ENCODE measurements around the gene DAO. TPM values are rescaled to one million over a fixed set of nuclear protein-coding genes. Genes with fewer than 3 reads are reported as not detected.

Gene DAO
- total and polyA plus RNA-seq, 2 of the 4 experiments (the other 2 are of a cell fraction) = not detected

DNA sequence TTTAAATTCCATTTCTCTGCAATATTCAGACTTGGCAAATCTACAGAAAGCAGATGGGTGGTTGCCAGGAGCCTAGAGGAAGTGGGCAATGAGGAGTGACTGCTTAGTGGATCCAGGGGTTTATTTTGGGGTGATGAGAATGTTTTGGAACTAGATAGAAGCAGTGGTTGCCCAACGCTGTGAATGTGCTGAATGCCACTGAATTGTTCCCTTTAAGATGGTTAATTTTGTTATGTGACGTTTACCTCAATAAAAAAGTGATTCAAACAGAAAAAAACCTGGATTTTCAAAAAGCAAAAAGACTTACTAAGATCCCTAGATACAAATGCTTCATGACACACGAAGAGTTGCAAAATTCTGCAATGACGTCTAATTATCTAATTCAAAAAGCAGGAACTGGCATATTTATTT lies 34.2 kb downstream of the DAO start:
- Histone ChIP-seq H3K56ac (ENCODE audit: extremely low read depth, insufficient read depth, low read length) (no peak overlapping the region), H4K91ac (ENCODE audit: insufficient read depth, low read depth, low read length) (no peak overlapping the region), H4K20me1 (ENCODE audit: insufficient read depth, low read length) (no peaks in the 10 kb centered on the region), H3K23ac (ENCODE audit: low read depth, low read length) (no peak overlapping the region), H3K4me3 (ENCODE audit: insufficient read depth, low read depth, low read length) (no peak overlapping the region), H2BK5ac (ENCODE audit: low read depth, low read length, poor library complexity, severe bottlenecking) (no peak overlapping the region), H3K4me2 (ENCODE audit: low read depth, low read length) (no peak overlapping the region), H3K4me1 (ENCODE audit: control insufficient read depth, insufficient read depth, low read length) (no peaks in the 10 kb centered on the region), H3K9me1 (ENCODE audit: insufficient read depth, low read length) (no peaks in the 10 kb centered on the region), H3K27me3 (ENCODE audit: control insufficient read depth, insufficient read depth, low read length) (peaks cover 6% of the 10 kb centered on the region), H3K9me3 (ENCODE audit: control insufficient read depth, insufficient read depth, low read length) (no peaks in the 10 kb centered on the region), H2AFZ (replicated peaks; ENCODE audit: low read length, poor library complexity) (no peak overlapping the region), H2BK120ac (ENCODE audit: low read depth, low read length) (no peak overlapping the region), H3K27ac (ENCODE audit: insufficient read depth, low read length) (no peak overlapping the region), H3K18ac (ENCODE audit: low read depth, low read length) (no peak overlapping the region), H3K9ac (ENCODE audit: low read depth, low read length) (no peak overlapping the region), H3K36me3 (ENCODE audit: control insufficient read depth, insufficient read depth, low read length) (no peaks in the 10 kb centered on the region), H4K5ac (ENCODE audit: low read depth, low read length) (no peak overlapping the region), H3K4ac (ENCODE audit: low read depth, low read length) (no peak overlapping the region), H2BK15ac (ENCODE audit: low read depth, low read length) (no peak overlapping the region), H2BK20ac (ENCODE audit: low read depth, low read length) (no peak overlapping the region), H3K14ac (replicated peaks; ENCODE audit: low read depth, low read length) (no peak overlapping the region), H2AK9ac (replicated peaks; ENCODE audit: low read depth, low read length, poor library complexity) (no peak overlapping the region), H2AK5ac (ENCODE audit: low read depth, low read length) (no peak overlapping the region), H4K8ac (ENCODE audit: low read depth in 2 of 2, low read length in 2 of 2) (no peak overlapping the region), H3K79me1 (ENCODE audit: low read depth in 1 of 2, low read length in 2 of 2) (no peaks in the 10 kb centered on the region)
- no peak for ATAC-seq (ENCODE audit: low read depth)
- ChIA-PET POLR2A (ENCODE audit: unreplicated experiment) (no interaction called here), CTCF (no interaction called here)
- BruUV-seq (replicated peaks) = no TSS peak
- no CpG with 5 or more reads among the region's 4 CpGs for WGBS, 2 experiments (ENCODE audit: extremely low coverage in 2 of 2, insufficient read length in 1 of 2)
- DNase-seq = no peak
- intact Hi-C loops (cut with micrococcal nuclease) = no loop called here
- dilution Hi-C loops (cut with HindIII; ENCODE audit: low sequenced_read_pairs, unreplicated experiment) = no loop called here
- in situ Hi-C loops (cut with MboI; ENCODE audit: low sequenced_read_pairs) = no loop called here
- TF ChIP-seq, protein P1, sequence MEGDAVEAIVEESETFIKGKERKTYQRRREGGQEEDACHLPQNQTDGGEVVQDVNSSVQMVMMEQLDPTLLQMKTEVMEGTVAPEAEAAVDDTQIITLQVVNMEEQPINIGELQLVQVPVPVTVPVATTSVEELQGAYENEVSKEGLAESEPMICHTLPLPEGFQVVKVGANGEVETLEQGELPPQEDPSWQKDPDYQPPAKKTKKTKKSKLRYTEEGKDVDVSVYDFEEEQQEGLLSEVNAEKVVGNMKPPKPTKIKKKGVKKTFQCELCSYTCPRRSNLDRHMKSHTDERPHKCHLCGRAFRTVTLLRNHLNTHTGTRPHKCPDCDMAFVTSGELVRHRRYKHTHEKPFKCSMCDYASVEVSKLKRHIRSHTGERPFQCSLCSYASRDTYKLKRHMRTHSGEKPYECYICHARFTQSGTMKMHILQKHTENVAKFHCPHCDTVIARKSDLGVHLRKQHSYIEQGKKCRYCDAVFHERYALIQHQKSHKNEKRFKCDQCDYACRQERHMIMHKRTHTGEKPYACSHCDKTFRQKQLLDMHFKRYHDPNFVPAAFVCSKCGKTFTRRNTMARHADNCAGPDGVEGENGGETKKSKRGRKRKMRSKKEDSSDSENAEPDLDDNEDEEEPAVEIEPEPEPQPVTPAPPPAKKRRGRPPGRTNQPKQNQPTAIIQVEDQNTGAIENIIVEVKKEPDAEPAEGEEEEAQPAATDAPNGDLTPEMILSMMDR (conservative IDR thresholded peaks at IDR 0.05; ENCODE audit: low read depth, low read length) = no peak
- TF ChIP-seq, protein P2, sequence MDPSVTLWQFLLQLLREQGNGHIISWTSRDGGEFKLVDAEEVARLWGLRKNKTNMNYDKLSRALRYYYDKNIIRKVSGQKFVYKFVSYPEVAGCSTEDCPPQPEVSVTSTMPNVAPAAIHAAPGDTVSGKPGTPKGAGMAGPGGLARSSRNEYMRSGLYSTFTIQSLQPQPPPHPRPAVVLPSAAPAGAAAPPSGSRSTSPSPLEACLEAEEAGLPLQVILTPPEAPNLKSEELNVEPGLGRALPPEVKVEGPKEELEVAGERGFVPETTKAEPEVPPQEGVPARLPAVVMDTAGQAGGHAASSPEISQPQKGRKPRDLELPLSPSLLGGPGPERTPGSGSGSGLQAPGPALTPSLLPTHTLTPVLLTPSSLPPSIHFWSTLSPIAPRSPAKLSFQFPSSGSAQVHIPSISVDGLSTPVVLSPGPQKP (IDR thresholded peaks at IDR 0.05; ENCODE audit: borderline replicate concordance, low read depth, low read length) = no peak
- TF ChIP-seq POLR2A (IDR thresholded peaks at IDR 0.05; ENCODE audit: low read depth, low read length) = no peak
- TF ChIP-seq RAD21 (IDR thresholded peaks at IDR 0.05; ENCODE audit: low read length) = no peak
- no peak for TF ChIP-seq MAZ (IDR thresholded peaks at IDR 0.05; ENCODE audit: borderline replicate concordance, low read depth, low read length)
- TF ChIP-seq CHD1 (IDR thresholded peaks at IDR 0.05; ENCODE audit: low read depth, low read length) = no peak
- TF ChIP-seq, protein P3, sequence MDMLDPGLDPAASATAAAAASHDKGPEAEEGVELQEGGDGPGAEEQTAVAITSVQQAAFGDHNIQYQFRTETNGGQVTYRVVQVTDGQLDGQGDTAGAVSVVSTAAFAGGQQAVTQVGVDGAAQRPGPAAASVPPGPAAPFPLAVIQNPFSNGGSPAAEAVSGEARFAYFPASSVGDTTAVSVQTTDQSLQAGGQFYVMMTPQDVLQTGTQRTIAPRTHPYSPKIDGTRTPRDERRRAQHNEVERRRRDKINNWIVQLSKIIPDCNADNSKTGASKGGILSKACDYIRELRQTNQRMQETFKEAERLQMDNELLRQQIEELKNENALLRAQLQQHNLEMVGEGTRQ (IDR thresholded peaks at IDR 0.05; ENCODE audit: low read depth, low read length) = no peak
- no peak for TF ChIP-seq MAFK (IDR thresholded peaks at IDR 0.05; ENCODE audit: low read depth, low read length)
- no peak for TF ChIP-seq FOS (IDR thresholded peaks at IDR 0.05; ENCODE audit: low read depth, low read length)
- TF ChIP-seq MXI1 (IDR thresholded peaks at IDR 0.05; ENCODE audit: borderline replicate concordance, low read depth, low read length) = no peak
- no peak for TF ChIP-seq BHLHE40 (IDR thresholded peaks at IDR 0.05; ENCODE audit: low read depth, low read length)
- TF ChIP-seq RFX5 (IDR thresholded peaks at IDR 0.05; ENCODE audit: low read depth, low read length) = no peak
- no peak for TF ChIP-seq RCOR1 (IDR thresholded peaks at IDR 0.05; ENCODE audit: insufficient replicate concordance, low read length)
- TF ChIP-seq SMC3 (IDR thresholded peaks at IDR 0.05; ENCODE audit: low read depth, low read length) = no peak
- TF ChIP-seq CEBPB (IDR thresholded peaks at IDR 0.05; ENCODE audit: low read depth, low read length) = no peak
- no peak for TF ChIP-seq NFE2L2 (IDR thresholded peaks at IDR 0.05; ENCODE audit: low read depth, low read length)

Measured in IMR-90 (cell line).